Myocyte (in vitro differentiated cells): ENCODE results near the gene RIMBP2. TPM values are rescaled to one million over a fixed set of nuclear protein-coding genes. Genes with fewer than 3 reads are reported as not detected.

Experiments
- DNase-seq: peaks from one replicate; pipeline ENCODE4 v3.0.0-alpha.2; 2012; ENCODE audit warnings: low read depth
- total RNA-seq: library from RNA; depleted of rRNA; stranded (reverse); fragments of >200 nt; gene quantifications from 2 replicates; pipeline ENCODE4 v1.2.3, GENCODE V29; 2014

Gene RIMBP2
- total RNA-seq, 1 donor from 2014 or later: not detected

GRCh38 chr12:130491421-130492357 lies 224.4 kb downstream of the RIMBP2 start:
- DNase-seq: no peak

- DNase-seq: no peak
These were observed 225.4 kb downstream of the RIMBP2 start for GRCh38 chr12:130490674-130491073.

GRCh38 chr12:130489293-130489692 lies 226.8 kb downstream of the RIMBP2 start:
- DNase-seq: no peak

GRCh38 chr12:130488358-130488710 lies 227.8 kb downstream of the RIMBP2 start:
- DNase-seq: no peak

- no peak for DNase-seq
These were observed 228.3 kb downstream of the RIMBP2 start for GRCh38 chr12:130487636-130488357.

GRCh38 chr12:130486891-130487416 lies 229.1 kb downstream of the RIMBP2 start:
- no peak for DNase-seq

- no peak for DNase-seq
These were observed 230.0 kb downstream of the RIMBP2 start for GRCh38 chr12:130486146-130486435.

- no peak for DNase-seq
These were observed 230.6 kb downstream of the RIMBP2 start for GRCh38 chr12:130485291-130486145.

- no peak for DNase-seq
These were observed 231.9 kb downstream of the RIMBP2 start for GRCh38 chr12:130484221-130484620.

GRCh38 chr12:130483616-130484180 lies 232.4 kb downstream of the RIMBP2 start:
- no peak for DNase-seq

GRCh38 chr12:130482448-130482847 lies 233.7 kb downstream of the RIMBP2 start:
- no peak for DNase-seq

- DNase-seq: no peak
These were observed 234.7 kb downstream of the RIMBP2 start for GRCh38 chr12:130481392-130481879.

- DNase-seq: no peak
These were observed 235.2 kb downstream of the RIMBP2 start for GRCh38 chr12:130480887-130481286.

- DNase-seq: no peak
These were observed 235.9 kb downstream of the RIMBP2 start for GRCh38 chr12:130480231-130480630.

- no peak for DNase-seq
These were observed 236.5 kb downstream of the RIMBP2 start for GRCh38 chr12:130479401-130480125.

- no peak for DNase-seq
These were observed 237.3 kb downstream of the RIMBP2 start for GRCh38 chr12:130478786-130479185.

- no peak for DNase-seq
These were observed 238.4 kb downstream of the RIMBP2 start for GRCh38 chr12:130477701-130478100.

- DNase-seq: no peak
These were observed 238.8 kb downstream of the RIMBP2 start for GRCh38 chr12:130477266-130477665.

- DNase-seq: no peak
These were observed 239.5 kb downstream of the RIMBP2 start for GRCh38 chr12:130476451-130477135.
